Measurements from ENCODE around the gene WNT9B.

GRCh38 chr17:46895171-46895570 is 43.8 kb downstream of the WNT9B start:
- no peak for TF ChIP-seq EGR1 (IDR thresholded peaks at IDR 0.05)
- no peak for TF ChIP-seq EP300 (IDR thresholded peaks at IDR 0.05; ENCODE audit: borderline replicate concordance)
- no peak for TF ChIP-seq CREB1 (IDR thresholded peaks at IDR 0.05; ENCODE audit: low read depth)
- TF ChIP-seq FOXM1 (IDR thresholded peaks at IDR 0.05; ENCODE audit: borderline replicate concordance, low read depth), result no peak
- no peak for TF ChIP-seq ZBTB7A (IDR thresholded peaks at IDR 0.05; ENCODE audit: low read depth)
- no peak for TF ChIP-seq CEBPB (IDR thresholded peaks at IDR 0.05)
- TF ChIP-seq TCF12 (IDR thresholded peaks at IDR 0.05; ENCODE audit: low read depth), result no peak
- no peak for TF ChIP-seq MAX (IDR thresholded peaks at IDR 0.05)
- TF ChIP-seq REST (IDR thresholded peaks at IDR 0.05; ENCODE audit: low read depth), result no peak

Data from Ishikawa (cell line).